PC-9 (cell line): ENCODE results near the gene SCO1. TPM values are rescaled to one million over a fixed set of nuclear protein-coding genes. Genes with fewer than 3 reads are reported as not detected.

Experiments
- BruUV-seq: library from RNA; stranded (reverse); fragments of 400-500 nt; replicated peaks from 2 replicates; lab custom pipeline; 2021; lab: Mats Ljungman, UMichigan
- CTCF ChIA-PET: fragments of 300-600 bp; sonication (Branson Sonifier 250); formaldehyde crosslinking; loops from one replicate; lab custom pipeline; 2022; ENCODE audit warnings: antibody characterized with exemption; lab: Charles Lee
- POLR2A ChIA-PET: fragments of 300-600 bp; sonication (Branson Sonifier 250); formaldehyde crosslinking; loops from one replicate; lab custom pipeline; 2022; ENCODE audit warnings: antibody characterized with exemption; ENCODE audit not compliant: unreplicated experiment; lab: Charles Lee
- DNase-seq, 2 experiments: peaks; one replicate each; pipeline versions ENCODE4 v3.0.0 to v3.0.0-alpha.2; 2015 to 2022; ENCODE audit warnings: mixed read lengths in 1 of 2
- H2AFZ ChIP-seq: fragments of 200-600 bp; sonication (generic); 2 replicates; pipeline ENCODE4 v1.8.1; 2017; ENCODE audit warnings: antibody characterized with exemption
- H3F3A ChIP-seq: fragments of 200-600 bp; sonication (generic); 2 replicates; pipeline ENCODE4 v1.8.1; 2017; ENCODE audit warnings: antibody characterized with exemption, mild to moderate bottlenecking, low read depth; ENCODE audit not compliant: insufficient read depth
- H3K27ac ChIP-seq: fragments of 200-600 bp; sonication (generic); 2 replicates; pipeline ENCODE4 v1.6.1; 2016; ENCODE audit warnings: mixed run types
- H3K27me3 ChIP-seq: fragments of 200-600 bp; sonication (generic); 2 replicates; pipeline ENCODE4 v1.6.1; 2016; ENCODE audit warnings: low read depth, mixed run types; ENCODE audit not compliant: insufficient read depth
- H3K36me3 ChIP-seq: fragments of 200-600 bp; sonication (generic); 2 replicates; pipeline ENCODE4 v1.6.1; 2016; ENCODE audit warnings: low read depth, mixed run types
- H3K4me1 ChIP-seq: fragments of 200-600 bp; sonication (generic); replicated peaks from 2 replicates; pipeline ENCODE4 v1.6.1; 2016; ENCODE audit warnings: mixed run types; ENCODE audit not compliant: insufficient read depth
- H3K4me2 ChIP-seq: fragments of 200-600 bp; sonication (generic); 2 replicates; pipeline ENCODE4 v1.6.1; 2017; ENCODE audit warnings: mixed run types
- H3K4me3 ChIP-seq: fragments of 200-600 bp; sonication (generic); 2 replicates; pipeline ENCODE4 v1.6.1; 2016; ENCODE audit warnings: mixed run types
- H3K79me2 ChIP-seq: fragments of 200-600 bp; sonication (generic); 2 replicates; pipeline ENCODE4 v1.6.1; 2017; ENCODE audit warnings: low read depth, mixed run types
- H3K9me2 ChIP-seq: fragments of 200-600 bp; sonication (generic); 2 replicates; pipeline ENCODE4 v1.8.1; 2017; ENCODE audit warnings: mild to moderate bottlenecking; ENCODE audit not compliant: insufficient read depth
- H3K9me3 ChIP-seq: fragments of 200-600 bp; sonication (generic); 2 replicates; pipeline ENCODE4 v1.8.1; 2016; ENCODE audit warnings: low read depth; ENCODE audit not compliant: insufficient read depth
- H4K20me1 ChIP-seq: fragments of 200-600 bp; sonication (generic); 2 replicates; pipeline ENCODE4 v1.8.1; 2017; ENCODE audit not compliant: insufficient read depth
- EZH2 ChIP-seq: fragments of 200-600 bp; sonication (generic); IDR thresholded peaks from 2 replicates; pipeline ENCODE4 v1.8.0; 2017; ENCODE audit warnings: antibody characterized with exemption, low read depth
- intact Hi-C: fragments of 100-400 bp; cut with micrococcal nuclease; formaldehyde crosslinking; loops from one replicate; pipeline ENCODE4 v1.10.0; 2022; ENCODE audit not compliant: unreplicated experiment
- total RNA-seq: library from RNA; stranded (reverse); gene quantifications from 2 replicates; pipeline ENCODE4 v1.2.3, GENCODE V29; 2021
- TF ChIP-seq, protein P1 (sequence below): fragments of 200-600 bp; sonication (generic); conservative IDR thresholded peaks from 2 replicates; pipeline ENCODE4 v1.6.1; 2017; ENCODE audit warnings: mixed run types, antibody characterized with exemption, mild to moderate bottlenecking, moderate library complexity

SCO1 gene
- total RNA-seq, 1 experiment from 2014 or later: 39.6 TPM

DNA sequence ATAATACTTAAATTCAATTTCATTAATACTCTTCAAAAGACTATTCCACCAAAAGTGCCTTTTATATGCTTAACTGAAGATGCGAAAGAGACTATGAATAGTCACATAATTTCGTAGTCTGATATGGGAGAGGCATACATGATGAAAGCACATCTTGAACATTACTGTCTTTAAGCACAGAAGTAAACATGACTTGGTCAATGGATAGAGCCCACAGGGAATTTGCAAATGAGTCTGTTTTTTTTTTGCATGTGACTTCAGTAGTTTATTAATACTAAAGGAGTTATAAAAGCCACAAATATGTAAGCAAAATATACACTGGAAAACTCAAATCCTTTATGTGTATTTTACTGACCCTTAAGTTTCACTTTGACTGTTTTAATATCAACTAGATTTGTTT is 16.0 kb upstream of the SCO1 start:
- no peak for DNase-seq
- Histone ChIP-seq H2AFZ (no peak overlapping the region), H3K4me2 (no peak overlapping the region), H3K4me1 (no peaks in the 10 kb centered on the region), H3K4me3 (no peak overlapping the region), H3K27me3 (no peaks in the 10 kb centered on the region), H3K27ac (no peak overlapping the region), H4K20me1 (no peaks in the 10 kb centered on the region), H3K79me2 (no peaks in the 10 kb centered on the region), H3K36me3 (no peaks in the 10 kb centered on the region), H3K9me3 (no peaks in the 10 kb centered on the region), H3F3A (no peaks in the 10 kb centered on the region), H3K9me2 (no peaks in the 10 kb centered on the region)
- intact Hi-C loops: no loop called here
- ChIA-PET CTCF (no interaction called here), POLR2A (no interaction called here)
- no TSS peak for BruUV-seq
- TF ChIP-seq EZH2: no peak
- TF ChIP-seq, protein P1, sequence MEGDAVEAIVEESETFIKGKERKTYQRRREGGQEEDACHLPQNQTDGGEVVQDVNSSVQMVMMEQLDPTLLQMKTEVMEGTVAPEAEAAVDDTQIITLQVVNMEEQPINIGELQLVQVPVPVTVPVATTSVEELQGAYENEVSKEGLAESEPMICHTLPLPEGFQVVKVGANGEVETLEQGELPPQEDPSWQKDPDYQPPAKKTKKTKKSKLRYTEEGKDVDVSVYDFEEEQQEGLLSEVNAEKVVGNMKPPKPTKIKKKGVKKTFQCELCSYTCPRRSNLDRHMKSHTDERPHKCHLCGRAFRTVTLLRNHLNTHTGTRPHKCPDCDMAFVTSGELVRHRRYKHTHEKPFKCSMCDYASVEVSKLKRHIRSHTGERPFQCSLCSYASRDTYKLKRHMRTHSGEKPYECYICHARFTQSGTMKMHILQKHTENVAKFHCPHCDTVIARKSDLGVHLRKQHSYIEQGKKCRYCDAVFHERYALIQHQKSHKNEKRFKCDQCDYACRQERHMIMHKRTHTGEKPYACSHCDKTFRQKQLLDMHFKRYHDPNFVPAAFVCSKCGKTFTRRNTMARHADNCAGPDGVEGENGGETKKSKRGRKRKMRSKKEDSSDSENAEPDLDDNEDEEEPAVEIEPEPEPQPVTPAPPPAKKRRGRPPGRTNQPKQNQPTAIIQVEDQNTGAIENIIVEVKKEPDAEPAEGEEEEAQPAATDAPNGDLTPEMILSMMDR: no peak

DNA sequence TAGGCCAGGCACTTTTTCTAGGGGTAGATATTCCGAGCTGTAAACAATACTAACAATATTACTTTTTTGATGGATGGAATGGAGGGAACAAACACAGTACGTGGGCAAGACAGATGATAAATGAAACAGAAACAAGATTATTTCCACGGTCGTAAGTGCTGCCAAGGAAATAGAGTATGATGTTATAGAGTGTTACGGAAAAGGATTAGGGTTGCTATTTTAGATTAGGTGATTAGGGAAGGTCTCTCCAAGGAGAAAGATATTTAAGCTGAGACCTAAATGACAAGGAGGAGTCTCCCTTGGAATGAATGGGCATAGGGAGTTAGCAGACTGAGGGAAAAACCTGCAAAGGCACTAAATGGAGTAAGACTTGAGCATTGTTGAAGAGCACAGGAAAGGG is 8.4 kb upstream of the SCO1 start:
- no peak for TF ChIP-seq EZH2
- TF ChIP-seq, protein P1: no peak
- Histone ChIP-seq H4K20me1 (no peaks in the 10 kb centered on the region), H3K79me2 (no peaks in the 10 kb centered on the region), H3F3A (no peaks in the 10 kb centered on the region), H3K36me3 (no peaks in the 10 kb centered on the region), H3K27ac (no peak overlapping the region), H2AFZ (no peak overlapping the region), H3K4me3 (no peak overlapping the region), H3K9me3 (no peaks in the 10 kb centered on the region), H3K4me2 (no peak overlapping the region), H3K27me3 (no peaks in the 10 kb centered on the region), H3K9me2 (no peaks in the 10 kb centered on the region), H3K4me1 (no peaks in the 10 kb centered on the region)
- POLR2A ChIA-PET: no interaction called here
- intact Hi-C loops: no loop called here
- no peak for DNase-seq
- BruUV-seq: no TSS peak
- CTCF ChIA-PET: no interaction called here

DNA sequence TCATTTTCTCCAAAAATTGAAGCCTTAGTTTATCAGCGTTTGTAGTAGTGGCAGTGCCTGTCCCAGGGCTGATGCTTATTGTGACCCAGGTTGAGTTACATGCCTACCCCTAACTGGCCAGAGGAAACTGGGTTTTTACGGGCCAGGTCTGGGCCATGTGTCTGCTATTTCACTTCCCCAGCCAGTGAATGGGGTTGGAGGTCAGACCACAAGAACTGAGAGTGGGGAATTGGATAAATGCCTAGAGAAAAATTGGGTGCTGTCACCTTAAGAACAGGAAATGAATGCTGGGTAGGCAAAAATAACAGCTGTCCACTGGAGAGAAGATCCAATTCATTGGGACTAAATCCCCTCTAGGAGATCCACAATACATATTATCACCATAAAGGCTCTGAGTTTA is 5.2 kb upstream of the SCO1 start:
- H3K9me3 ChIP-seq: no peaks in the 10 kb centered on the region

More for the DNA sequence above, 5.2 kb upstream of the SCO1 start:
- ChIA-PET CTCF (no interaction called here), POLR2A (no interaction called here)
- no peak for DNase-seq
- no peak overlapping the region for H3K4me3 ChIP-seq
- intact Hi-C loops: no loop called here
- no peak overlapping the region for H2AFZ ChIP-seq
- no peaks in the 10 kb centered on the region for H3K9me2 ChIP-seq
- H3K36me3 ChIP-seq: no peaks in the 10 kb centered on the region
- H3K4me2 ChIP-seq: no peak overlapping the region
- no peaks in the 10 kb centered on the region for H3K4me1 ChIP-seq
- H3K79me2 ChIP-seq: no peaks in the 10 kb centered on the region; the same call in 1 of the 2 replicates
- no peaks in the 10 kb centered on the region for H3F3A ChIP-seq
- H3K27me3 ChIP-seq: no peaks in the 10 kb centered on the region
- TF ChIP-seq, protein P1: no peak
- no peak for TF ChIP-seq EZH2
- no TSS peak for BruUV-seq
- H4K20me1 ChIP-seq: no peaks in the 10 kb centered on the region
- H3K27ac ChIP-seq: no peak overlapping the region
